ENCODE measurements around the gene UCN.
"Not testable (repeated sequence)": the region's sequence is repeated elsewhere in the genome, so short reads cannot be mapped to it uniquely, and the experiment has no call there.

The UCN gene

GRCh38 chr2:27354597-27354927, 46.3 kb upstream of the UCN start:
- no peak overlapping the region for H3K27ac ChIP-seq (ENCODE audit: low read length)
- H3K79me2 ChIP-seq (ENCODE audit: low read length), result peaks cover 88% of the 10 kb centered on the region
- TF ChIP-seq EZH2phosphoT487 (IDR thresholded peaks at IDR 0.05; ENCODE audit: low read length), result no peak
- no peak for TF ChIP-seq EZH2 (optimal IDR thresholded peaks at IDR 0.05; ENCODE audit: low read depth, low read length)
- no peak for TF ChIP-seq CTCF (IDR thresholded peaks at IDR 0.05; ENCODE audit: low read length)
- H4K20me1 ChIP-seq (ENCODE audit: insufficient read depth, low read length), result no peaks in the 10 kb centered on the region
- H3K9me2 ChIP-seq (replicated peaks; ENCODE audit: insufficient read depth, low read length), result no peaks in the 10 kb centered on the region
- H2AFZ ChIP-seq (ENCODE audit: low read length), result no peak overlapping the region
- peaks cover 22% of the 10 kb centered on the region for H3F3A ChIP-seq (ENCODE audit: insufficient read depth, low read length)
- no peak overlapping the region for H3K4me3 ChIP-seq (ENCODE audit: low read length)
- H3K4me2 ChIP-seq (ENCODE audit: low read depth, low read length), result no peak overlapping the region
- H3K9ac ChIP-seq (ENCODE audit: low read length), result no peak overlapping the region
- no peak for DNase-seq
- peaks cover 18% of the 10 kb centered on the region for H3K4me1 ChIP-seq (ENCODE audit: low read length)
- H3K36me3 ChIP-seq (replicated peaks; ENCODE audit: insufficient read depth, low read length), result no peaks in the 10 kb centered on the region
- no peaks in the 10 kb centered on the region for H3K9me3 ChIP-seq (replicated peaks; ENCODE audit: insufficient read depth, low read length)
- H3K27me3 ChIP-seq (replicated peaks; ENCODE audit: insufficient read depth, low read length), result no peaks in the 10 kb centered on the region

- Histone ChIP-seq H3K36me3 (replicated peaks; ENCODE audit: insufficient read depth, low read length) (no peaks in the 10 kb centered on the region), H2AFZ (ENCODE audit: low read length) (no peak overlapping the region), H3F3A (ENCODE audit: insufficient read depth, low read length) (peaks cover 22% of the 10 kb centered on the region), H3K4me1 (ENCODE audit: low read length) (peaks cover 18% of the 10 kb centered on the region), H3K9ac (ENCODE audit: low read length) (no peak overlapping the region), H3K4me3 (ENCODE audit: low read length) (no peak overlapping the region), H3K27me3 (replicated peaks; ENCODE audit: insufficient read depth, low read length) (no peaks in the 10 kb centered on the region), H3K4me2 (ENCODE audit: low read depth, low read length) (no peak overlapping the region), H3K79me2 (ENCODE audit: low read length) (peaks cover 93% of the 10 kb centered on the region), H3K27ac (ENCODE audit: low read length) (no peak overlapping the region), H3K9me2 (replicated peaks; ENCODE audit: insufficient read depth, low read length) (no peaks in the 10 kb centered on the region), H4K20me1 (ENCODE audit: insufficient read depth, low read length) (no peaks in the 10 kb centered on the region), H3K9me3 (replicated peaks; ENCODE audit: insufficient read depth, low read length) (no peaks in the 10 kb centered on the region)
- DNase-seq, result no peak
- TF ChIP-seq EZH2 (optimal IDR thresholded peaks at IDR 0.05; ENCODE audit: low read depth, low read length) (no peak), EZH2phosphoT487 (IDR thresholded peaks at IDR 0.05; ENCODE audit: low read length) (no peak), CTCF (IDR thresholded peaks at IDR 0.05; ENCODE audit: low read length) (no peak)
These were observed 45.7 kb upstream of the UCN start for GRCh38 chr2:27353762-27354596.

DNA sequence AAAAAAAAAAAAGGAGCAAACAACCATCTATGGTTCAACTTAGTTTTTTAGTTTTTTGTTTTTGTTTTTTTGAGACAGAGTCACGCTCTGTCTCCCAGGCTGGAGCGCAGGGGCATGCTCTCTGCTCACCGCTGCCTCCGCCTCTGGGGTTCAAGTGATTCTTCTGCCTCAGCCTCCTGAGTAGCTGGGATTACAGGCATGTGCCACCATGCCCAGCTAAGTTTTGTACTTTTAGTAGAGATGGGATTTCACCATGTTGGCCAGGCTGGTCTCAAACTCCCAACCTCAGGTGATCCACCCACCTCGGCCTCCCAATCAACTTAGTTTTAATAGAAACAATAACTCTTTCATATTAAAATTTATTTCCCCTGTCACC, 45.1 kb upstream of the UCN start:
- H3K27ac ChIP-seq (ENCODE audit: low read length); H3K36me3 ChIP-seq (replicated peaks; ENCODE audit: insufficient read depth, low read length); H4K20me1 ChIP-seq (ENCODE audit: insufficient read depth, low read length); H3K27me3 ChIP-seq (replicated peaks; ENCODE audit: insufficient read depth, low read length); H3K9me3 ChIP-seq (replicated peaks; ENCODE audit: insufficient read depth, low read length); DNase-seq; H2AFZ ChIP-seq (ENCODE audit: low read length); H3K9ac ChIP-seq (ENCODE audit: low read length); H3K4me2 ChIP-seq (ENCODE audit: low read depth, low read length); H3K9me2 ChIP-seq (replicated peaks; ENCODE audit: insufficient read depth, low read length); H3K4me3 ChIP-seq (ENCODE audit: low read length): not testable (repeated sequence)
- Histone ChIP-seq H3K79me2 (ENCODE audit: low read length) (peaks cover 93% of the 10 kb centered on the region), H3K4me1 (ENCODE audit: low read length) (peaks cover 18% of the 10 kb centered on the region), H3F3A (ENCODE audit: insufficient read depth, low read length) (peaks cover 22% of the 10 kb centered on the region)

All from MM.1S (cell line).